ENCODE data around the gene DGKI.
"Not testable (repeated sequence)": the region's sequence is repeated elsewhere in the genome, so short reads cannot be mapped to it uniquely, and the experiment has no call there.

DGKI gene

GRCh38 chr7:137834552-137834951, 12.2 kb downstream of the DGKI start:
- no peak for DNase-seq

GRCh38 chr7:137832990-137833389, 13.8 kb downstream of the DGKI start:
- not testable (repeated sequence) for DNase-seq

- no peak for DNase-seq
Observed at GRCh38 chr7:137832382-137832781, 14.4 kb downstream of the DGKI start.

- not testable (repeated sequence) for DNase-seq
Observed at GRCh38 chr7:137831555-137831954, 15.2 kb downstream of the DGKI start.

- no peak for DNase-seq
Observed at GRCh38 chr7:137829337-137829992, 17.3 kb downstream of the DGKI start.

- DNase-seq: no peak
Observed at GRCh38 chr7:137828456-137828855, 18.3 kb downstream of the DGKI start.

GRCh38 chr7:137825489-137825888, 21.3 kb downstream of the DGKI start:
- DNase-seq: no peak

GRCh38 chr7:137820677-137821420, 25.9 kb downstream of the DGKI start:
- DNase-seq: no peak

- DNase-seq: no peak
Observed at GRCh38 chr7:137820156-137820555, 26.6 kb downstream of the DGKI start.

- DNase-seq: no peak
Observed at GRCh38 chr7:137818036-137818435, 28.7 kb downstream of the DGKI start.

GRCh38 chr7:137816696-137817320, 30.0 kb downstream of the DGKI start:
- DNase-seq: no peak

- DNase-seq: no peak
Observed at GRCh38 chr7:137813541-137813940, 33.2 kb downstream of the DGKI start.

GRCh38 chr7:137810248-137810647, 36.5 kb downstream of the DGKI start:
- no peak for DNase-seq

- DNase-seq: no peak
Observed at GRCh38 chr7:137804836-137805235, 41.9 kb downstream of the DGKI start.

- DNase-seq: no peak
Observed at GRCh38 chr7:137801491-137801890, 45.3 kb downstream of the DGKI start.

- no peak for DNase-seq
Observed at GRCh38 chr7:137801003-137801402, 45.8 kb downstream of the DGKI start.

GRCh38 chr7:137798073-137798763, 48.6 kb downstream of the DGKI start:
- no peak for DNase-seq

- DNase-seq: no peak
Observed at GRCh38 chr7:137795211-137795610, 51.6 kb downstream of the DGKI start.

GRCh38 chr7:137791930-137792329, 54.8 kb downstream of the DGKI start:
- DNase-seq: no peak

GRCh38 chr7:137790828-137791227, 55.9 kb downstream of the DGKI start:
- no peak for DNase-seq

- DNase-seq: no peak
Observed at GRCh38 chr7:137789215-137789882, 57.4 kb downstream of the DGKI start.

- DNase-seq: no peak
Observed at GRCh38 chr7:137787301-137787976, 59.3 kb downstream of the DGKI start.

All from activated CD4-positive, alpha-beta T cell treated with anti-CD3 and anti-CD28 coated beads, Interleukin-2, amount 50 U/mL, for 48 hours (primary cell).